Measurements from ENCODE around the gene FAT1. TPM values are rescaled to one million over a fixed set of nuclear protein-coding genes. Genes with fewer than 3 reads are reported as not detected.

The FAT1 gene
- total and polyA plus RNA-seq, 9 of the 15 experiments (the other 6 are each of a cell fraction or from before 2014, with no cell fraction given): 6.0 to 38.4 (median 21.4) TPM

- in situ Hi-C loops (cut with MboI): no loop called here
- POLR2A ChIA-PET: interaction anchor here (0.7 kb wide), 1 partner anchor 1813 kb away, joined by 3 read pairs; no protein-coding TSS in a partner anchor
Measured at GRCh38 chr4:186563761-186564160, 159.9 kb downstream of the FAT1 start.

More at GRCh38 chr4:186563761-186564160, 159.9 kb downstream of the FAT1 start:
- Histone ChIP-seq H4K20me1 (replicated peaks; ENCODE audit: control insufficient read depth, insufficient read depth, low read length) (no peaks in the 10 kb centered on the region), H3K27ac (ENCODE audit: extremely low read depth, low read depth, low read length) (no peak overlapping the region), H3K9me1 (ENCODE audit: control insufficient read depth, insufficient read depth, low read length) (no peaks in the 10 kb centered on the region), H3K27me3 (ENCODE audit: control insufficient read depth in 2 of 2, insufficient read depth in 2 of 2, low read length in 2 of 2) (peaks cover 19 to 20% of the 10 kb centered on the region in 2 experiments), H3K9ac (ENCODE audit: insufficient read depth in 1 of 2, low read depth in 2 of 2, low read length in 2 of 2) (no peak overlapping the region), H2AFZ (ENCODE audit: low read depth, low read length) (no peak overlapping the region), H3K9me3 (replicated peaks; ENCODE audit: control insufficient read depth, insufficient read depth, low read depth, low read length) (no peaks in the 10 kb centered on the region), H3K79me2 (ENCODE audit: control insufficient read depth, insufficient read depth, low read length) (no peaks in the 10 kb centered on the region), H3K4me1 (replicated peaks in 1 of 2; ENCODE audit: control insufficient read depth in 2 of 2, insufficient read depth in 2 of 2, low read length in 2 of 2) (no peaks in the 10 kb centered on the region; a peak in 1 of 5 replicates), H3K36me3 (ENCODE audit: control insufficient read depth, insufficient read depth, low read length) (no peaks in the 10 kb centered on the region), H3K4me3 (no peak overlapping the region), H3K4me2 (ENCODE audit: insufficient read depth, low read length) (no peak overlapping the region)
- ATAC-seq (peak; percentile 58; the same call in 2 of the 3 replicates), FAIRE-seq (no peak), DNase-seq (ENCODE audit: extremely low read depth in 1 of 4, low spot score in 3 of 4) (no peak)
- CTCF ChIA-PET (ENCODE audit: low intra/inter-chr PET ratio): no interaction called here
- no TSS peak for BruUV-seq (replicated peaks)
- no peak for TF ChIP-seq KDM1A (IDR thresholded peaks at IDR 0.05)
- TF ChIP-seq EP300 (IDR thresholded peaks at IDR 0.05; ENCODE audit: low read length): no peak
- no peak for TF ChIP-seq ZBTB33 (CRISPR knock-in tag; IDR thresholded peaks at IDR 0.05)
- TF ChIP-seq, protein P1, sequence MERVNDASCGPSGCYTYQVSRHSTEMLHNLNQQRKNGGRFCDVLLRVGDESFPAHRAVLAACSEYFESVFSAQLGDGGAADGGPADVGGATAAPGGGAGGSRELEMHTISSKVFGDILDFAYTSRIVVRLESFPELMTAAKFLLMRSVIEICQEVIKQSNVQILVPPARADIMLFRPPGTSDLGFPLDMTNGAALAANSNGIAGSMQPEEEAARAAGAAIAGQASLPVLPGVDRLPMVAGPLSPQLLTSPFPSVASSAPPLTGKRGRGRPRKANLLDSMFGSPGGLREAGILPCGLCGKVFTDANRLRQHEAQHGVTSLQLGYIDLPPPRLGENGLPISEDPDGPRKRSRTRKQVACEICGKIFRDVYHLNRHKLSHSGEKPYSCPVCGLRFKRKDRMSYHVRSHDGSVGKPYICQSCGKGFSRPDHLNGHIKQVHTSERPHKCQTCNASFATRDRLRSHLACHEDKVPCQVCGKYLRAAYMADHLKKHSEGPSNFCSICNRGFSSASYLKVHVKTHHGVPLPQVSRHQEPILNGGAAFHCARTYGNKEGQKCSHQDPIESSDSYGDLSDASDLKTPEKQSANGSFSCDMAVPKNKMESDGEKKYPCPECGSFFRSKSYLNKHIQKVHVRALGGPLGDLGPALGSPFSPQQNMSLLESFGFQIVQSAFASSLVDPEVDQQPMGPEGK (CRISPR knock-in tag; IDR thresholded peaks at IDR 0.05; ENCODE audit: borderline replicate concordance): no peak
- 2% methylated on average over 10 of the region's 11 CpGs for WGBS (ENCODE audit: insufficient coverage, low coverage, missing lambda C conversion rate)
- intact Hi-C loops (cut with micrococcal nuclease): no loop called here
